Left forelimb (tissue), 1 donor: Measurements from ENCODE around the gene SLC13A3.

ENCODE experiments used
- DNase-seq: peaks from one replicate; pipeline ENCODE4 v3.0.0-alpha.2; 2018; ENCODE audit warnings: low spot score

The SLC13A3 gene

DNA sequence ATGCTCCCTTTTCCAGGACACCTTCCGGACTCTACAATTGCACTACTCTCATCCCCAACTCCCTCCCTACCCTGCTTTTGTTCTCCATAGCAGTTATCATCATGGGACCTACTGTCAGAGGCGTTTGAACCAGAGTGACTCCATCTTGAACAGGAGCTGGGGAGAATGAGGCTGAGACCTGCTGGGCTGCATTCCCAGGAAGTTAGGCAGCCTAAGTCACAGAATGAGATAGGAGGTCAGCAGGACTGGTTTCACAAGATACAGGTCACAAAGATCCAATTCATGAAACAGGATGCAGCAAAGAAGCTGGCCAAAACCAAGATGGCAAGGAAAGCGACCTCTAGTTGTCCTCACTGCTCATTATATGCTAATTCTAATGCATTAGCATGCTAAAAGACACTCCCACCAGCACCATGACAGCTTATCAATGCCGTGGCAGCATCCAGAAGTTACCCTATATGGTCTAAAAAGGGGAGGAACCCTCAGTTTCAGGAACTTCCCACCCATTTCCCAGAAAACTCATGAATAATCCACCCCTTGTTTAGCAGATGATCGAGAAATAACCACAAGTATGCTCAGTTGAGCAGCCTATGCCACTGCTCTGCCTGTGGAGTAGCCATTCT lies 15.6 kb downstream of the SLC13A3 start:
- DNase-seq: no peak

DNA sequence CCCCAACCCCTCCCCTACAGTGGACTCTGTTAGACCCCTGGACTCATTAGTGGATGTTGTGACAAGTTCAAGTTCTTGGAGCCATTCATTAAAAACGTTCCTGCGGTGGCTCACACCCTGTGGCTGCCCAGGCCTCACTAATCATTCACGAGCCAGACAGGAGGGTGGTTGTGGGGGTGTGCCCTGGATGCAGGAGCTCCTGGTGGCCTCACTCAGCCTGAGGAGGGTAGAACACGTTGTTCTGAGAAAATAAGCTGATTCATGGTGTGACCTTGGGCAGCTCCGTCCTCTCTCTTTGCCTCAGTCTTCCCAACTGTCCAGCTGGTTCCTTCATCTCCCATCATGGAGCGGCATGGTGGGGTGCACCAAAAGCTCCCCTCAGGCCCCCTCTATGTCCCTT lies 16.7 kb downstream of the SLC13A3 start:
- DNase-seq: no peak

DNA sequence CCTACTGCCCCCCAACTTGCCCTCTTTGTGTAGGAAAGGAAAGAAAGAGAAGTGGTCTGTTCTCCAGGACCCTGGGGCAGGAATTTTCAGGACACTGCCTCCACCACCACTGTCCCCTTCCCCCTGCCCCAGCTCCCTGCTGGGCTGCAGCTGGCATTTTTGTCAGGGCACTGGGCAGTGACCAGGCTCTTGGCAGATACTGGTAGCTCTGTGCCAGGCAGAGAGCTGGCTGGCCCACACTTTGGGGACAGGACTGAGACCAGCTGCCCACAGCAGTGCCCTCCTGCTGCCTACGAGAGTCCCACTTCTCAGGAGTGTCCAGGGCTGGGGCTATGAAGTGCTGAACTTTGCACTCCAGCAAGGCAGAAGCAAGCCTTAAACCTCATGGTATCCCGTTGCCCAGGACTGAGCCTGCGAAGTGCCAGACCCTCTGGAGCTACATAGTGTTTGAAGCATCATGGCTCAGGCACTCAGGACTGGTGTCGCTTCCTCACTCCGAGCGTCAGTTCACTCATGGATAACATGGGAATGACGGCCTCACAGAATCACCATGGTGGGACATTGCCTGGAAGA lies 19.3 kb downstream of the SLC13A3 start:
- no peak for DNase-seq

GRCh38 chr20:46631212-46631869 lies 19.9 kb downstream of the SLC13A3 start:
- DNase-seq: no peak

- DNase-seq: no peak
These were observed 21.0 kb downstream of the SLC13A3 start for GRCh38 chr20:46630306-46630705.

DNA sequence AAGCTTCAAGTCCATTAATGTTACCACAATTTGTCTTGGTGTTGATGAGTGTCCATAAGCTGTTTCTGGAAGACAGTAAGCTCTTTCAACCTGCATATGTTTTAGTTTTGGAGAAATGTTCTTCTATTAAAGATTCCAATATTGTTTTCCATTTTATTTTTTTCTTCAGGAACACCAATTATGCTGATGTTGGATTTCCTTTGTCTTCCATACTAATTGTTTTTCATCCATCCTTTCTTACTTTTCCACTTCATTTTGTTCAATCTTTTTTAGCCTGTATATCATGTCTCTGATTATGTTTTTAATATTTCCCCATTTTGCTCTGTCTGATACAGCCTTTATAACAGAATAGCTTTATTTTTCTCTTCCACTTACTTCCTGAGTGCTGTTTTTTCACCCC lies 21.9 kb downstream of the SLC13A3 start:
- no peak for DNase-seq

GRCh38 chr20:46627234-46627633 lies 24.0 kb downstream of the SLC13A3 start:
- no peak for DNase-seq

GRCh38 chr20:46626758-46627157 lies 24.5 kb downstream of the SLC13A3 start:
- no peak for DNase-seq

DNA sequence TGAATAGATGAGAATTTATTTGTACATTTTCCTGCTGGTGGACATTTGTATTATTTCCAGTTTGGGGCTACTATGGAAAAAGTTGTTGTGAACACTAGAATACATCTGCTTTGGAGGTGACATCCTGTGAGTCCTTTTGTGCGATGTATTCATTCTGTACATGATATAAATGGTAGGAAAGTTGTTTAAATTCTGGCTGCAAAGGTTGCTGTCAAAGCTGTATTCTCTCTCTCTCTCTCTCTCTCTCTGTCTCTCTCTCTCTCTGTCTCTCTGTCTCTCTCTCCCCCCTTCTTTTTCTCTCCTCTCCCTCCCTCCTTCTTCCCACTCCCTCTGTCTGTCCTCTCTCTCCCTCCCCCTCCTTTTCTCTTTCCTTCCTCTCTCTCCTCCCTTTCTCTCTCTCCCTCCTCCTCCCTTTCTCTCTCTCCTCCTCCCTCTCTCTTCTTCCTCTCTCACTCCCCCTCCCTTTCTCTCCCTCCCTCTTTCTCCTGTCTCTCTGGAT lies 25.3 kb downstream of the SLC13A3 start:
- DNase-seq: no peak

DNA sequence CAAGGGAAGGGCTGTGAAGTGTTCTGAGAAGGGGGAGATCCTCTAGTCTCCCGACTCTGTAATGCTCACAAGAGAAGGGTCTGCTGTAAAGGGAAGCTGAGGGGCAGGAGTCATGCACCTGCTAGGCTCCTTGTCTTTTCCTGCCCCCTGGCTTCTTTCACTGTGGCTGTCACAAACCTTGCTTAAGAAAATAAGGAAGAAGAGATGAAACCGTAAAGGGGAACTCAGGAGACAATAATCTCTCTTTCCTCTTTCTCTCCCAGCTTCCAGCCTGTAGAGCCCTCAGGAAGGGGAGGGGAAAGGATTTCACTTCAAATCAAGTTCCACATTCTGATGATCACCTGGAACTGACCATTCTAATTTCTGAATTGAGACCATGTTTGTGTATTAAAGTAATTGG lies 26.3 kb downstream of the SLC13A3 start:
- DNase-seq: no peak

GRCh38 chr20:46622165-46622564 lies 29.1 kb downstream of the SLC13A3 start:
- DNase-seq: no peak

GRCh38 chr20:46621492-46621891 lies 29.8 kb downstream of the SLC13A3 start:
- DNase-seq: no peak

DNA sequence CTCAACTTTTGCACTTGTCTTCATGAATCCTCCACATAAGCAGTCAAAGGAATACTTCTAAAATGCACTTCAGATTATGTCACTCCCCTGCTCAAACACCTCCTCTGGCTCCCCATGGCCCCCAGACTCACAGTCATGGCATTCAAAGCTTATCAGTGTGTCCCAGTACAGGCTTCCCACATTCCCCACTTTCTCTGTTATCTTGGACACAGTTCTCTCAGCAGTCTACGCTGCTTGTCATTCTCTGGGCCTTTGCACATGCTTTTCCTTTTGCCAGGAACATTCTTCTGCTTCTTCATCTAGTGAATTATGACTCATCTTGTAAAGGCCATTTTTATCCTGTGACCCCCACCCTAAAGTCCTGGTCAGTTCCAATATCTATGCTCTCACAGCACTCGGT lies 31.8 kb downstream of the SLC13A3 start:
- DNase-seq: no peak

DNA sequence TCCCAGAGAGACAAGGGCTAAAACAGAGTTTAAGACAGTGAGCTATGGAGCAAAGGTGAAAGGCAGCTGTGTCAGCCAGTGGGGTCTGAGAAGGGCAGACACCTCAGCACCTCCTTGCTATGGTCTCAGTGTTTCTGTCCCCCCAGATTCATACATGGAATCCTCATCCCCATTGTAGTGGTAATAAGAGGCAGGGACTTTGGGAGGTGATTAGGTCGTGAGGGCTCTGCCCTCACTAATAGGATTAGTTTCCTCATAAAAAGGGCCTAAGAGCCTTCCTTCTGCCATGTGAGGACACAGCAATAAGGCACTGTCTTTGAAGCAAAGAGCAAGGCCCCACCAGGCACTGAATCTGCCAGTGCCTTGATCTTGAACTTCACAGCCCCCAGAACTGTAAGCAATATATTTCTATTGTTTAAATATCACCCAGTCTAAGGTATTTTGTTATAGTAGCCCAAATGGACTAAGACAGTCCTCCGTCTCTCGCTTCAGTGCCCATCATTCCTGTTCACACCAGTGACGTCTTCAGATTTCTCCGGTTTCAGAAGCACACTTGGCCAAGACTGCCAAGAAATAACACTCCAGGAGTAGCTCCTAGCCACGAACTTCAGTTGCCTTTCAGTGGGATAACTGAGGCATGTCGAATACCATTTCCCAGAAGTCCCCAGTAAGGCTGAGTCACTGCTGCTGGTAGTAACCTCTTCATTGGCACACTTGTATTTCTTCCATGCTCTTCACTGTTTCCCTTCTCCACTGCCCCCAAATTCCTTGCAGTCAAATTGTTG lies 32.8 kb downstream of the SLC13A3 start:
- DNase-seq: no peak

- DNase-seq: no peak
These were observed 36.8 kb downstream of the SLC13A3 start for GRCh38 chr20:46614503-46614902.

DNA sequence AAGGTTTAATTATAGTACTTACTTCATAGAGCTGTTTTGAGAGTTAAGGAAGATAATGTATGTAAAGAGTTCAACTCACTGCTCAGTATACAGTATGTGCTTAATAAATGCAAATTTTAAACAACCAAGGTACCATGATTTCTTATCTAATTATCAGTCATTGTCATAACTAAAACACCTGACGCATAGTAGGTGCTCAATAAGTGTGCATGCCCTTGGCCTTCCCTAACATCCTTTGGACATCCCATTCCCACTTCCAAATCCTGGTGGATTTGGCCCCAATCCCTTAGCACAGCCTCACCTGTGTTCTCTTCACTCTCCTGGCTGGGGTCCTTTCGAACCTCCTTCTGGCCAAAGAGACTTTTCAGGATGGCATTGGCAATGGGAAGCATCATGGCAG lies 41.1 kb downstream of the SLC13A3 start:
- DNase-seq: no peak

DNA sequence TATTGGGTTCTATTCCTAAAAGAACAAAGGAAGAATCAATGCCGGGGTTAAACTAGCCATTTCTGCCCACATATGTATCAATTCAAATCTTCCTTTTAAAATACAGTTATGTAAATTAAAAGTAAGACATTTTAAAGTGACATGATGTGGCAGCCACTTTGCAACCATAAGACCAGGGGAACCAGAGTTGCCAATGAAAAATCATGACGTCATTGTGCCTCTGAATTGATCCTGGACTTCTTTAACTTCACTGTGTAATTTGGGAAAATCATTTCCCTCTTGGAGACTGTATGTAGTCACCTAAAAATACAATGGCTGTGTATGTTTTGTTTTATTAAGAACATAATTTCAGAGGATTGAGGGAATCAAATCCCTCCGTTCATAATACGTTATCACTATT lies 42.2 kb downstream of the SLC13A3 start:
- DNase-seq: no peak

DNA sequence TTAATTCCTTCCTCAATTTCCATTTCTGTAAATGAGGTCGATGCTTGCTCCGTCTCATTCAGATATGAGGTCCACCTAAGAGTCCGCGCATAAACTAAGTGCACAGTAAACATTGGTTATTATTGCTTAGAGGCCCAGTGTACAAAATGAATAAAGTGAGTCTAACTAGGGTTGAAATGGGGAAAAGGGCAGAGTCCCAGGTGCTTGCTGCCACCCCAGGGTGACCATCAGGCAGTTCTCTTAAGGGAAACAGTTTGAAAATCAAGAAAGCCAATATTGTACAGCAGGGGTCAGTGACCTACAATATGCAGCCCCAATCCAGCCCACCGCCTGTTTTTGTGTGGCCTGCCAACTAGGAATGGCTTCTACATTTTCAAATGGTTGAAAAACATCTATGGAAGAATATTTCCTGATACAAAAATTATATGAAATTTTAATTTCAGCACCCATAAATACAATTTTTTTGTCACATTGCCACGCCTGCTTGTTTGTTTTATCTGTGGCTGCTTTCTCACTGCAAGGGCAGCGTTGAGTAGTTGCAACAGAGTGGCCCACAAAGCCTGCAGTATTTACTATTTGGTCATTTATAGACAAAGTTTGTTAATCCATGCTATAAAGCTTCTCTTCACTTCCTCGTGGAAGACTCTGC lies 43.3 kb downstream of the SLC13A3 start:
- no peak for DNase-seq

- no peak for DNase-seq
These were observed 43.9 kb downstream of the SLC13A3 start for GRCh38 chr20:46607191-46607848.

DNA sequence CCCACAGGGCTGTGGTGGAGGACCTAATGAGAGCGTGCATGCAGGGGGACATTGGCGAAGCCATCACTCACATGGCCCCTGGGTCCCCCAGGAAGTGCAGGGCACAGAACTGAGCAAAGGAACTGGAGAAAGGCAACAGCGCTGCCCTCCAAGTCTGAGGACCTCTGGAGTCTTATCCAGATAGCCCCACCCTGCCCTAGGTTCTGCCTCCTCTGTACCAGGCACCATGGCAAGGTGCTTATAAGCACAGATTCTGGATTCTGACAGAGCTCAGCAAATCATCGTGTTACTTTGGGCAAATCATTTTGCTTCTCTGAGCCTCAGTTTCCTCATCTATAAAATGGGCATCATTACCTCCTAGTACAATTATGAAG lies 44.5 kb downstream of the SLC13A3 start:
- DNase-seq: no peak

- no peak for DNase-seq
These were observed 45.1 kb downstream of the SLC13A3 start for GRCh38 chr20:46605978-46606816.
